Measurements from ENCODE around the gene C15orf61. TPM values are rescaled to one million over a fixed set of nuclear protein-coding genes. Genes with fewer than 3 reads are reported as not detected.

C15orf61 gene
- polyA plus RNA-seq, 1 experiment: 3.2 TPM

DNA sequence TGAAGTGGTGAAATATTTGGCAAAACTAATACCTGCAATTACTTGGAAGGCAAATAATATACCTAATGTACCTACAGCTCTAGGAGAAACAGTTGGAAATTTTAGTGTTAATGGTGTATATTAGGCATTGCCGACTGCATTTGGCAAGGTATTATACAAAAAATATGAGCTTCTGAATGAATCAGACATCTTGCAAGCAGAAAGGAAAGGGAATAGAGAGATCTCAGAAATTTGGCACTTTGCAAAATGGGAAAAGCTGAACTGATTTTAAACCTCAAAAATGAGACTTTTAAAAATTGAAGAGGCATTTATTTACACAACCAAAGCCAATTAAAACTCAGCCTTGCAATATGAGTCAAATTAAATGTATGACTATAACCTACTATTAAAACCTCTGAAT, 40.2 kb upstream of the C15orf61 start:
- TF ChIP-seq, protein P1, sequence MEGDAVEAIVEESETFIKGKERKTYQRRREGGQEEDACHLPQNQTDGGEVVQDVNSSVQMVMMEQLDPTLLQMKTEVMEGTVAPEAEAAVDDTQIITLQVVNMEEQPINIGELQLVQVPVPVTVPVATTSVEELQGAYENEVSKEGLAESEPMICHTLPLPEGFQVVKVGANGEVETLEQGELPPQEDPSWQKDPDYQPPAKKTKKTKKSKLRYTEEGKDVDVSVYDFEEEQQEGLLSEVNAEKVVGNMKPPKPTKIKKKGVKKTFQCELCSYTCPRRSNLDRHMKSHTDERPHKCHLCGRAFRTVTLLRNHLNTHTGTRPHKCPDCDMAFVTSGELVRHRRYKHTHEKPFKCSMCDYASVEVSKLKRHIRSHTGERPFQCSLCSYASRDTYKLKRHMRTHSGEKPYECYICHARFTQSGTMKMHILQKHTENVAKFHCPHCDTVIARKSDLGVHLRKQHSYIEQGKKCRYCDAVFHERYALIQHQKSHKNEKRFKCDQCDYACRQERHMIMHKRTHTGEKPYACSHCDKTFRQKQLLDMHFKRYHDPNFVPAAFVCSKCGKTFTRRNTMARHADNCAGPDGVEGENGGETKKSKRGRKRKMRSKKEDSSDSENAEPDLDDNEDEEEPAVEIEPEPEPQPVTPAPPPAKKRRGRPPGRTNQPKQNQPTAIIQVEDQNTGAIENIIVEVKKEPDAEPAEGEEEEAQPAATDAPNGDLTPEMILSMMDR (IDR thresholded peaks at IDR 0.05; ENCODE audit: low read depth, low read length): no peak
- CTCF ChIA-PET: interaction anchor here (0.9 to 2.0 kb wide), 2 partner anchors 20 to 23 kb away, joined by 3 to 7 read pairs; no protein-coding TSS in a partner anchor
- no peak for DNase-seq (ENCODE audit: low read depth, low spot score)
- Histone ChIP-seq H3K9me3 (ENCODE audit: control insufficient read depth, insufficient read depth, low read length) (no peaks in the 10 kb centered on the region), H3K4me3 (ENCODE audit: low read depth, low read length) (no peak overlapping the region), H3K27ac (ENCODE audit: low read depth, low read length) (no peak overlapping the region), H3K27me3 (ENCODE audit: control insufficient read depth, insufficient read depth, low read length) (peaks cover 7% of the 10 kb centered on the region)
- POLR2A ChIA-PET: no interaction called here

DNA sequence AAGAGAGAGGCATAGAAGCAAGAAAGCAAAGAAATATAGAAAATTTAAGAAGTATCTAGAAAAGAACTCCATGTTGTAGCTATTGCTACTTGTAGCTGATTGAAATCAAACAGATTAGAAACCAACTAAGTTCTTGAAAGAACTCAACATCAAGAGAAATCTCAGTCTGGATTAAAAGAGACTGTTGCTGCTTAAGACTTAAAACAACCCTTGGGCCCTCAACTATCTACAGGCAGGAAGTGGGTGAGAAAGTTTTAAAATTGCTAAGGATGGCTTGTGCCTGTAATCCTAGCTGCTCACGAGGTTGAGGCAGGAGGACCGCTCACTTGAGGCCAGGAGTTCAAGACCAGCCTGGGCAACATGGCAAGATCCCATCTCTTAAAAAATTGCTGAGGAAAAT, 39.3 kb upstream of the C15orf61 start:
- Histone ChIP-seq H3K4me3 (ENCODE audit: low read depth, low read length) (no peak overlapping the region), H3K27me3 (ENCODE audit: control insufficient read depth, insufficient read depth, low read length) (peaks cover 7% of the 10 kb centered on the region), H3K27ac (ENCODE audit: low read depth, low read length) (no peak overlapping the region), H3K9me3 (ENCODE audit: control insufficient read depth, insufficient read depth, low read length) (no peaks in the 10 kb centered on the region)
- CTCF ChIA-PET: interaction anchor here (2.0 kb wide), 1 partner anchor 24 kb away, joined by 7 read pairs; no protein-coding TSS in a partner anchor
- TF ChIP-seq, protein P1 (IDR thresholded peaks at IDR 0.05; ENCODE audit: low read depth, low read length): no peak
- no peak for DNase-seq (ENCODE audit: low read depth, low spot score)
- POLR2A ChIA-PET: no interaction called here

DNA sequence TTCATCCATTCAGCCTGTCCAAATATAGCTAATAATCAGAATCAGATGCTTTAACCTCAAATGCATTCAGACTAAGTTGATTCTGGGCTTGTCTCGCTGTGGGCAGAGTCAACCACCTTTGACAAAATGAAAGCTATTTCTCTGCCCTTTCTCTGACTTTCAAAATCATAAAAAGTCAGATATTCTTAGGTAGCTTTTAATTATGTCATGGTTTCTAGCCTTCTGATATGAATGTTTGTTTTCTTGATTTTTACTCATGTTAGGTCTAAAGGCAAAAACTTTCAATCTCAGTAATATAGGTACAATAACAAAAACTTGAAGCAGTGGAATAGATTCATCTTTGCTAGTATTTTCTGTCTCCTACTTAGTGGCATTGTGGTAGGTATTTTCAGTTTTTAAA, 25.3 kb upstream of the C15orf61 start:
- no peak overlapping the region for H3K27ac ChIP-seq (ENCODE audit: low read depth, low read length)
- TF ChIP-seq, protein P1 (IDR thresholded peaks at IDR 0.05; ENCODE audit: low read depth, low read length): no peak
- no peak overlapping the region for H3K4me3 ChIP-seq (ENCODE audit: low read depth, low read length)
- DNase-seq (ENCODE audit: low read depth, low spot score): no peak
- no peaks in the 10 kb centered on the region for H3K27me3 ChIP-seq (ENCODE audit: control insufficient read depth, insufficient read depth, low read length)
- H3K9me3 ChIP-seq (ENCODE audit: control insufficient read depth, insufficient read depth, low read length): no peaks in the 10 kb centered on the region
- ChIA-PET CTCF (no interaction called here), POLR2A (interaction anchor here (0.6 kb wide), 1 partner anchor 1663 kb away, joined by 8 read pairs; no protein-coding TSS in a partner anchor)

DNA sequence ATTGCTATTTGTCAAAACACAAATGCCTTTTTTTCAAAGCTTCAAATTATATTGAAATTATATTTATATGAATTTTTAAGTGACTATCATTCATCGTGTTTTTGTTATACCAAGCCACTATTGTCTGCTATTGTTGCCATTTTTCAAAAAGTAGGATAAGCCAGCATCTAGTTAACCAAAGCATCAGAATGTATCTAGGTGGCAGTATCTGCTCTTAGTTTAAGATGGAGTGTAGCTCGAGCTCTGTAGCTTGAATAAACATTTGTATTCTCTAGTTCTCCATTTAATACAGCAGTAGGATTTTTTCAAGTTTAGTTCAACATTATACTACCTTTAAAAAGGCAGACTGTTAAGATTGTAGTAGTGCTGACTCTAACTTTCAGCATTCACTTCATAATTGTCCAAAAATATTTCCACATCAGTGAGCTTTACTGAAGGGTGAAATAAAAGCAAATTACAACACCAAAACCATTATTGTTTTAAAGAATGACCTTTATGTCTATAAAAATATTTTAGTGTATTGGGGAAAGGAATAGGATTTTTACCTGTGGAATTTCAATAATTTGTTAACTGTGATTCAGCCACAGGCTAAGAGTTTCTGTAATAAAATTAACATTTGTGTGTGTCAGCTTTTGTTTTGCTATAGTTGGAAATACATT, 19.6 kb upstream of the C15orf61 start:
- H3K4me3 ChIP-seq (ENCODE audit: low read depth, low read length): no peak overlapping the region
- H3K27ac ChIP-seq (ENCODE audit: low read depth, low read length): no peak overlapping the region
- DNase-seq (ENCODE audit: low read depth, low spot score): no peak
- no peaks in the 10 kb centered on the region for H3K27me3 ChIP-seq (ENCODE audit: control insufficient read depth, insufficient read depth, low read length)
- no peaks in the 10 kb centered on the region for H3K9me3 ChIP-seq (ENCODE audit: control insufficient read depth, insufficient read depth, low read length)
- TF ChIP-seq, protein P1 (IDR thresholded peaks at IDR 0.05; ENCODE audit: low read depth, low read length): peak; percentile 54
- ChIA-PET POLR2A (interaction anchor here (0.6 to 1.0 kb wide), 2 partner anchors 21 to 145 kb away, joined by 3 read pairs; no protein-coding TSS in a partner anchor), CTCF (interaction anchor here (0.7 to 1.7 kb wide), 12 partner anchors 15 to 653 kb away, joined by 3 to 7 read pairs (median 4); no protein-coding TSS in a partner anchor)

DNA sequence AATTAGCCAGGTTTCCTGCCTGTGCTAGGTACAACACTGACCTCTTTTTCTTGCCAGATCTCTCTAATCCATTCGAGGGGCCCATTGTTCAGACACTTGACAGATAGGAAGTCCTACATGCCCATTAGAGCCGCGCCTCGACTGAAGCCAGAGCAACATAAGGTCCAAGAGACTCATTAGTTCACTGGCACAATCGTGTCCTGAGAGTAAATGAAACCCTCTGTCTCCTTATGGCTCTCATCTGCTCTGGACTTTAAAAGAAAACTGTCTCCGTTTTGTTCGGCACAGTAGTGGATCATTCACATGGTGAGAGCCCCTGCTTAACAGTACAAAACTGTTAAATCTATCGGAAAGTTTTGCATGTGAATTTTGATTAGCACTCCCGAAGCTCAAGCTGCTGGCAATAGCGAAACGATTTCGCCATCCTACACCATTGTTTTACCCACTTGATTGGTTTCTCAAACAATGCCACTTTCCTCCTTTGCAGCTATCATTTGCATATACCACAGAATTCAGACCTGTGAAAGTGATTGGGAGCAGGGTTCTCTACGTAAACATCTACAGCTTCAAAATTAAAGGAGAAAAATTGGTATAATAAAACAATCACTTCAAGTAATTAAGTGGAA, 19.0 kb upstream of the C15orf61 start:
- Histone ChIP-seq H3K9me3 (ENCODE audit: control insufficient read depth, insufficient read depth, low read length) (no peaks in the 10 kb centered on the region), H3K27me3 (ENCODE audit: control insufficient read depth, insufficient read depth, low read length) (no peaks in the 10 kb centered on the region), H3K27ac (ENCODE audit: low read depth, low read length) (no peak overlapping the region), H3K4me3 (ENCODE audit: low read depth, low read length) (no peak overlapping the region)
- TF ChIP-seq, protein P1 (IDR thresholded peaks at IDR 0.05; ENCODE audit: low read depth, low read length): no peak
- no peak for DNase-seq (ENCODE audit: low read depth, low spot score)
- ChIA-PET CTCF (interaction anchor here (0.8 to 2.5 kb wide), 11 partner anchors 16 to 652 kb away, joined by 3 to 18 read pairs (median 5); no protein-coding TSS in a partner anchor), POLR2A (interaction anchor here (1.0 kb wide), 1 partner anchor 20 kb away, joined by 3 read pairs; no protein-coding TSS in a partner anchor)
